ENCODE results near the gene PACC1.

DNA sequence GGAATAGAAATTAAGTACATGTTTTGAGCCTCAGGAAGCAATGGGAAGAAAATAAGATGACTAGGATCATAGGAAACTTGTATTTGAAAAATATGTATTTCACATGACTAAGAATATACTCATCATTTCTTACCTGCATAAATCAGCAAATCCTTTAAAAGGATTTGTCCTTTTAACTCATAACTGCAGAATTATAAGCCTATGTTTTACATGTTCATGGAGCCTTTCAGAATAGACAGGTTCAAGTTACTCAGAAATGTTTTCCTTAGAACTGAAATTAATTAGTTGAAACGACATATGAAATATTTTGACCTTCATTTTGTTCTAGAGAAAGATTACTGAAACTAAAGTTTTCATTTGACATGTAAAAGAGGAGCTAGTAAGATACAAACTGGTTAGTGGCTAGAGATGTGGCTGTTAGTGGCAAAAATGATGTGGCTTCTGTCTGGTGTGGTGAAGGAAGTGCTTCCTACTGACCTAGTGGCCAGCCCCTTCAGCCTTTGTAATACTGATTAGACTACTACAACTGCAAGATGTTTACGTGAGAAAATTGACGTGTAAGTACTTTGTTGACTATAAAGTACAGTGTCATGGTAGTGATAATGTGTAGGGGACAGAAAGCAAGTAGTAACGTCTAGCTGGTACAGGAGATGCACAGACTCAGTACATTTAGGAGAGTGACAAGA lies 54.7 kb downstream of the PACC1 start:
- no peak for TF ChIP-seq CTCF (IDR thresholded peaks at IDR 0.05)
- no peak for TF ChIP-seq POLR2A (IDR thresholded peaks at IDR 0.05)

All from testis (tissue), 2 donors.